ENCODE results near the gene PHACTR1.

The PHACTR1 gene

DNA sequence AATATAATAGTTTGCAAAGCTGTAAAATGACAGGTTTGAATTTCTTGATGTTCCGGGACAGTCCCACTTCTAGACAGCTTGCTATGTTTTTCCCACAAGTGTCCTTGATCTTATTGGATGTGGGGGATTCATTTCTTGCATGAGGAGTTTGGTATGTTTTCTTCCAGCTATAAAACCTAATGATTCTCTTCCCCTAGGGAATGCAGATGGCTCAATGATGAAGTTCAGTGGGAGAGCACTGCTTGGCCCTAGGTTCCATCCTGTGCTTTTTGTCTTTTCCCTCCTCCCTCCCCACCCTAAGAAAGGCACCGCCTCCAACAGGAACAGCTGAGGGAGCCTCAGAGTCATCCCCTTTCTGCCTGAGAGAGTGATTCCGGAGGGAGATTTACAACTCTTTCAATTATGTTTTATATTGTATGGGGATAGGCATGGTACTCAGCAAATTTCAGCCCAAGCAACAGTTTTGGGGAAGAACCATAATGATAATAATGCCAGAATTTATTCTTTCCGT, 149.2 kb downstream of the PHACTR1 start:
- Histone ChIP-seq H3K27me3 (peaks cover 15% of the 10 kb centered on the region), H3K4me3 (ENCODE audit: low read depth in 1 of 2, low read length in 1 of 2) (no peak overlapping the region), H3K9me3 (no peaks in the 10 kb centered on the region), H3K27ac (no peak overlapping the region), H3K36me3 (no peaks in the 10 kb centered on the region), H3K4me1 (ENCODE audit: control insufficient read depth in 1 of 2, insufficient read depth in 1 of 2, low read depth in 1 of 2, low read length in 1 of 2) (no peaks in the 10 kb centered on the region)
- TF ChIP-seq, protein P1, sequence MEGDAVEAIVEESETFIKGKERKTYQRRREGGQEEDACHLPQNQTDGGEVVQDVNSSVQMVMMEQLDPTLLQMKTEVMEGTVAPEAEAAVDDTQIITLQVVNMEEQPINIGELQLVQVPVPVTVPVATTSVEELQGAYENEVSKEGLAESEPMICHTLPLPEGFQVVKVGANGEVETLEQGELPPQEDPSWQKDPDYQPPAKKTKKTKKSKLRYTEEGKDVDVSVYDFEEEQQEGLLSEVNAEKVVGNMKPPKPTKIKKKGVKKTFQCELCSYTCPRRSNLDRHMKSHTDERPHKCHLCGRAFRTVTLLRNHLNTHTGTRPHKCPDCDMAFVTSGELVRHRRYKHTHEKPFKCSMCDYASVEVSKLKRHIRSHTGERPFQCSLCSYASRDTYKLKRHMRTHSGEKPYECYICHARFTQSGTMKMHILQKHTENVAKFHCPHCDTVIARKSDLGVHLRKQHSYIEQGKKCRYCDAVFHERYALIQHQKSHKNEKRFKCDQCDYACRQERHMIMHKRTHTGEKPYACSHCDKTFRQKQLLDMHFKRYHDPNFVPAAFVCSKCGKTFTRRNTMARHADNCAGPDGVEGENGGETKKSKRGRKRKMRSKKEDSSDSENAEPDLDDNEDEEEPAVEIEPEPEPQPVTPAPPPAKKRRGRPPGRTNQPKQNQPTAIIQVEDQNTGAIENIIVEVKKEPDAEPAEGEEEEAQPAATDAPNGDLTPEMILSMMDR (IDR thresholded peaks at IDR 0.05) = no peak

DNA sequence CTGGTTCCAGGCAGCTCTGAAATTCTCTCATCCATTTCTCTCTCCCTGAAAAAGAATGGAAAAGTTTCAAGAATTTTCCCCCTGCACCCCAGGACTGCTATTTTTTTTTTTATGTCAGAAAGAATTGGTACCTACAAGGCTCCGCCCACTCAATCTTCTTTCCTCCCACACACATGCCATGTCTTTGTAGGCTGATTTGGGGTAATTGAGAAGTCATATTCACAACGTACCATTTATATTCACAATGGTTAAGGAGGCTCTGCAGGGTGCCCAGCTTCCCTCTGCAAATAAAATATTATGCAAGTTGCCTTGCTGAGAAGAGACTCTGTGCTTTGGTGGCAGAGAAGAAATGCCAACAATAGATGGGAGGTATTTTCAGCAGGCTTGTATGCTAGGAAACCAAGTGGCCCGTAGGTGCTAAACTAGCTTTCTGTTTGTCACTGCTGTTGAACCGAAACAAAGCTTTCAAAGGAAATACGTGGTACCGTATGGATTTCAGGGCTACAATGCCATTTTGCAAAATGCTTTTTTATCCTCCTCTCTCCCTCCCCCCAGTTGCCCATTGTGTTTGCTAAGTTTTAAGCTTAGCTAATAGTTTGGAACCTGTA, 150.0 kb downstream of the PHACTR1 start:
- Histone ChIP-seq H3K36me3 (no peaks in the 10 kb centered on the region), H3K27me3 (peaks cover 20% of the 10 kb centered on the region)
- TF ChIP-seq, protein P1 (IDR thresholded peaks at IDR 0.05) = no peak

DNA sequence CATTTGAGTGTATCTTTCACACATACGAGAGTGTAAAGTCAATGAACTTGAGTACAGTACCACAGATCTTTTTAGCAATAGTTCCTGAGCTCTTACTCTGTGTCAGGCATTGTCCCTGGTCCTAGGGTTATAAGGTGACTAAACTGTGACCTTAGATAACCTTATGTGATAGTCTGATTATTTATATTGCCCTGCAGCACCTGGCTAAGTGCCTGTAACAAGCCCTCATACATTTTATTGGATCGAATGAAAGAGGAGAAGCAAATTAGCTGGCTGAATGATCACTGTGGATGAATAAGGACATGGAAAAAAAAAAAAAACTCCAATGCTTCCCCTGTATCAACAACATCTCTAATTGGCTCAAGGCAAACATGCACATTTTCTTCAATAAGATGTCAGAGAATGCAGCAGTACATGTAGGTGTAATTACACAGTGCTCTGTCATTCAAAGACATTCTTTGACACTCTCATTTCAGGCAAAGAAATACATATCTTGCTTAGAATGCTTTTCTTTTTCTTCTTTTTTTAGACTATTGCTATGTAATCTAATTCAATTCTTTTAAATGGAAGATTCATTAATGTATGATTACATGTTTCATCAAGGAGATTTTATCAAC, 153.4 kb downstream of the PHACTR1 start:
- TF ChIP-seq, protein P1 (IDR thresholded peaks at IDR 0.05) = no peak
- Histone ChIP-seq H3K4me3 (ENCODE audit: low read depth in 1 of 2, low read length in 1 of 2) (no peak overlapping the region), H3K36me3 (no peaks in the 10 kb centered on the region), H3K27me3 (peaks cover 20% of the 10 kb centered on the region), H3K4me1 (ENCODE audit: control insufficient read depth in 1 of 2, insufficient read depth in 1 of 2, low read depth in 1 of 2, low read length in 1 of 2) (no peaks in the 10 kb centered on the region), H3K9me3 (no peaks in the 10 kb centered on the region), H3K27ac (no peak overlapping the region)

More for the DNA sequence above, 150.0 kb downstream of the PHACTR1 start:
- no peaks in the 10 kb centered on the region for H3K4me1 ChIP-seq (ENCODE audit: control insufficient read depth in 1 of 2, insufficient read depth in 1 of 2, low read depth in 1 of 2, low read length in 1 of 2)
- H3K4me3 ChIP-seq (ENCODE audit: low read depth in 1 of 2, low read length in 1 of 2) = no peak overlapping the region
- no peak overlapping the region for H3K27ac ChIP-seq
- no peaks in the 10 kb centered on the region for H3K9me3 ChIP-seq

DNA sequence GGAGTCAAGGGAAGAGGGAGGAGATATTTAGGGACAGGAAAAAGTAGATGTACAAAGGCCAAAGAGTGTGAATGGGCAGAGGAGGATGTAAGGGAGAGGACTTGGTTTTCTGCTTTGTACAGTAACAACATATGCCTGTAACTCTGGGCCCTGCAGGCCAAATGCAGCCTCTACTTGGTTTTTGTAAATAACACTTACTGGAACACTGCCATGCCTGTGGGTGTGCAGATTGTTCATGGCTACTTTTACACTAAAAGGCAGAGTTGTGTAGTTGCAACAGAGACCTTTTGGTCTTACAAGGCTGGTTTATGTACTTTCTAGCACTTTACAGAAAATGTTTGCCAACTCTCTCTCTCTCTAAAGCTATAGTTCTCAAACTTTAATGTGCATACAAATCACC, 157.1 kb downstream of the PHACTR1 start:
- no peak overlapping the region for H3K27ac ChIP-seq
- TF ChIP-seq, protein P1 (IDR thresholded peaks at IDR 0.05) = no peak
- H3K4me1 ChIP-seq (ENCODE audit: control insufficient read depth in 1 of 2, insufficient read depth in 1 of 2, low read depth in 1 of 2, low read length in 1 of 2) = no peaks in the 10 kb centered on the region
- H3K27me3 ChIP-seq = peaks cover 23% of the 10 kb centered on the region
- H3K36me3 ChIP-seq = no peaks in the 10 kb centered on the region
- H3K9me3 ChIP-seq = no peaks in the 10 kb centered on the region
- no peak overlapping the region for H3K4me3 ChIP-seq (ENCODE audit: low read depth in 1 of 2, low read length in 1 of 2)

DNA sequence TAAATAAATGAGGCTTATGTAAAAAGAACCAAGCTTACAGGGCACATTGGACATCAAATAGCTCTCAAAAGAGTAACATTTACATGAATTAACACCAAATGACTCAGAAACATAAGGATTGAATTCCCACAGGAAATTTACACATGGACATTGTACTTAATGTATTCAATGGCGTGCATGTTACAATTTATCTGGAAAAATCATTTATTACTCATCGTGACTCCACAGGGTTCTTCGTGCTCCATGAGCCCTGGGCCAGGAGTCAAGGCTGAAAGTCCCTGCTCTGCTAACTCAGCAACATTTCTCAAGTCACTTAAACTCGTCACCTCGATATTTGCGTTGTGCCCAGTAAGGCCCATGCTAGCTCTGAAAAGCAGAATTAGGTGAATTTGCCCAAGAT, 158.5 kb downstream of the PHACTR1 start:
- H3K27me3 ChIP-seq = peaks cover 20% of the 10 kb centered on the region
- no peaks in the 10 kb centered on the region for H3K36me3 ChIP-seq
- H3K4me1 ChIP-seq (ENCODE audit: control insufficient read depth in 1 of 2, insufficient read depth in 1 of 2, low read depth in 1 of 2, low read length in 1 of 2) = no peaks in the 10 kb centered on the region
- H3K27ac ChIP-seq = no peak overlapping the region
- TF ChIP-seq, protein P1 (IDR thresholded peaks at IDR 0.05) = no peak
- H3K9me3 ChIP-seq = no peaks in the 10 kb centered on the region
- H3K4me3 ChIP-seq (ENCODE audit: low read depth in 1 of 2, low read length in 1 of 2) = no peak overlapping the region
